ENCODE results near the gene GNB4.

The GNB4 gene

DNA sequence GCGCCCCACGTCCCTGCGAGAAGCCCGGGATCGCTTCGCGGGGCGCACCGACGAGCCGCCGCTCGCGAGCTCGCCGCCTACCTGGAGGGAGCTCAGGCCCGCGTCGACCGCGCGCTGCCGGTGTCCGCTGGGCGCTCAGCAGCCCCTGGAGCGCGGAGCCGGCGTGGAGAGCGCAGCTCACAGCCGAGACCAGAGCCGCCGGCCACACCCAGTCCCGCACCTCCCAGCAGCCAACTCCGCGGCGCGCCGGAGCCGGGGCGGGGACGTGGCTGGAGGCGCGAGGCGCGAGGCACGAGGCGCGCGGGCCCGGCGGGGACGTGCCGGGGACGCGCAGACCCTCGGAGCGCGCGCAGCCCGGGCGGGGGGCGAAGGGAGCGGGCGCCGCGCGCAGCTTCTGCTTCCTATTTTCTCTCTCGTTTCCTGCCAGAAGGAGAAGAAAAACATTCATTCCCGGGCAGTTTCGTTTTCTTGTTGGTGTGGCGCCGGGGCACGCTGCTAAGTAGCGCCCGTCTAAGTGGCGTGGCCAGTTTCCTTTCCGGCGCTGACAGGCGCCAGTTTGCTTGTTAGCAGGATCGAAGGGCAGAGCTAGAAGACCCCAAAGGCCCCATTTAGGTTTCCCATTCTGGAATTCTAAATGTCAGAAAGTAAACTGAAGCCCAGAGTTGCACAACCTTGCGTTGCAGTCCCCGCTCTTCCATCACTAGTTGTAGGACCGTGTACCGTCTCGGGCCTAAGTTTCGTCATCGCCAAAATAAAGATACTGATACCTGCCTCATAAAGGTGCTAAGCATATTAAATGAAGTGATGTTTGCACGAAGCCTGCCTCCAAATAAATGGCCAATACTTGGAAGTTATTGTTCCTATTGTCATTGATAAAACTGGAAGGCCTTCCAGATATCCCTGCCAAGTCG lies at the start of gene GNB4:
TSS of gene GNB4 (minus strand) at position 206 of the 911 bp plus-strand sequence. CDS start 25,270 bp downstream, outside the sequence.
- peak; percentile 75 for DNase-seq

DNA sequence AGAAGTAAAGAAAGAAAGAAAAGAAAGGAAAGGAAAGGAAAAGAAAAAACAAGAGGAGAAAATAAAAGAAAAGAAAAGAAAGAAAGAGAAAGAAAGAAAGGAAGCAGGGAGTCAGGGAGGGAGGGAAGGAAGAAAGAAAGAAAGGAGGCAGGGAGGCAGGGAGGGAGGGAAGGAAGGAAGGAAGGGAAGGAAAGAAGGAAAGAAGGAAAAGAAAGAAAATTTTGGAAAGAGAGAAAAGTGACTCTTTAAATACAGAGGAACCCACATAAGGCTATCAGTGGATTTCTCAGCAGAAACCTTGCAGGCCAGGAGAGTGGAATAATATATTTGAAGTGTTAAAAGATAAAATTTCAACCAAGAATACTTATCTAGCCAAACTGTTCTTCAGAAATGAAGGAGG lies 44.2 kb upstream of the GNB4 start:
- no peak for DNase-seq

DNA sequence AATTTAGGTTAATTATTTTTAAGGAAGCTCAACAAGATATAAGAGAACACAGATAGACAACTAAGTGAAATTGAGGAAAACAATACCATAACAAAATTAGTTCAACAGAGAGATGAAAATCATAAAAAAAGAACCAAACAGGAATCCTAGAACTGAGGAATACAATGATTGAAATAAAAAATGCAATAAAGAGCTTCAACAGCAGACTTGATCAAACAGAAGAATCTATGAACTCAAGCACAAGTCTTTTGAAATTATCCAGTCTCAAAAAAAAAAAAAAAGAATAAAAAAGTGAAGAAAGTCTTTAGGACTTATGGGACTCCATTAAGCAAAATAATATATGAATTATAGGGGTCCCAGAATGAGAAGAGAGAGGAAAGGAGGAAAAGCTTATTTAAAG lies 42.0 kb upstream of the GNB4 start:
- DNase-seq: no peak

DNA sequence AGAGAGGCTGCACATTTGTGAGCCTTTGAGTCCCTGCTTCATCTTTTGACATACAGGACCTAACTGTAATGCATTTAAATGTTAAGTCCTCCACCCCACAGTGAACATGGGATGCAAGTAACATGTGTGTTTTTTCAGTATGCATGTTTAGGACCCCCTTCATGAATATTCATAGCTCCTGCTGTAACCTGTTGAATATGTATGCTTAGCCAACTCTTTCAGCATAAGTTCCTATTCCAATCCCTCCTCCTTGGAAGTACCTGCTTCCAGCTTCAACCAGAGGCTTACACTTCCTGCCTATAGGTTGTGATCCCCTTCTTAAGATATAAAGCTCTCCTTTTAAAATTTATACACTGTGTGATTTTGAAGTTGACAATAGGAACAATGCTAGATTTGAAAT lies 36.9 kb upstream of the GNB4 start:
- DNase-seq: no peak

DNA sequence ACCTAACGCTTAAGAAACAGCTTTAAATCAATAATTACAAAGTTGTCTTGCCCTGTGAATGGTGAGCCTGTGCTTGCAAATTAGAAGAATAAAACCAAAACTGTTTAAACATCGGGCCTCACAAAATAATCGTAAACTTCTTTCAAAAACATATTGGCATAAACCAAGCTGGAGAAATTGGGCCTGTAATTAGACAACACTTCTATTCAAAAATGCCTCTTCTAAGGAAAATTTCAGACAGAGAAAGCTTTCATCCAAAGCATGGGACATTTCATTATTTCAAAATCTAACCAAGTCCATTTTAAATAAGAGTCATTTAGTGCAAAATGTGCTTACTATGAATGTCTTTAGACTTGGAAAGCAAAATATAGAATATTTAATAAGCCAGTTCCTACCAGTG lies 35.5 kb upstream of the GNB4 start:
- DNase-seq: no peak

- no peak for DNase-seq
Observed at GRCh38 chr3:179482857-179483256, 31.6 kb upstream of the GNB4 start.

GRCh38 chr3:179476215-179476614 lies 24.9 kb upstream of the GNB4 start:
- DNase-seq: no peak

DNA sequence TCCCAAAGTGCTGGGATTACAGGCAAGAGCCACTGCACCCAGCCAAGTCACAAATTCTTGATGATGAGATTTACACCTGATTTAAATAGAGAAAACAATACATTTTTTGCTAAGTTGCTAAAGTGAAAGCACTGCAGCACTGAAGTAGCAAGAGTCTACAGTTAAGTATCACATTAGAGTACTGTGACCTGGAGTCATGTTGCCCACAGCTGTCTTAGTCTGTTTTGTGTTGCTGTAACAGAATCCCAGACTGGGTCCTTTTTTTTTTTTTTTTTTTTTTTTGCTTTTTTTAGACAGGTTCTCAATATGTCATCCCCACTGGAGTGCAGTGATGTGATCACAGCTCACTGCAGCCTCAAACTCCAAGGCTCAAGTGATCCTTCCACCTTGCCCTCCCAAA lies 23.2 kb upstream of the GNB4 start:
- no peak for DNase-seq

DNA sequence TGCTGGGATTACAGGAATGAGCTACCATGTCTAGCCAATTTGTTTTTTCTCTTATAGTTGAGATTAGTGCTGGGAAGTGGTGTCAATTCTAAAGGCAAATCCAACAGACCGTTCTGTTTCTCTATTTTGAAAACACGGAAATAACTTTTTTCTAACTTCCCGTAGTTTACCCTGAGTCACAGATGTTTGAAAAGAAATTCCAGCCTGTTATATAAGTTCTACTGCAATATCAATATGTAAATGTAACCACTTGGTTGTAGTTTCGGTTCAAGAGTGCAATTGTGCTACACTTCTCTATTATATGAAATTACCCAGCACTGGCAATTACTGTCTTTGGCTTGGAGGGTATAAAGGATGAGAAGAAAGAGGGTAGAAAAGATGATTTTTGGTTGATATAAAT lies 22.3 kb upstream of the GNB4 start:
- DNase-seq: no peak

DNA sequence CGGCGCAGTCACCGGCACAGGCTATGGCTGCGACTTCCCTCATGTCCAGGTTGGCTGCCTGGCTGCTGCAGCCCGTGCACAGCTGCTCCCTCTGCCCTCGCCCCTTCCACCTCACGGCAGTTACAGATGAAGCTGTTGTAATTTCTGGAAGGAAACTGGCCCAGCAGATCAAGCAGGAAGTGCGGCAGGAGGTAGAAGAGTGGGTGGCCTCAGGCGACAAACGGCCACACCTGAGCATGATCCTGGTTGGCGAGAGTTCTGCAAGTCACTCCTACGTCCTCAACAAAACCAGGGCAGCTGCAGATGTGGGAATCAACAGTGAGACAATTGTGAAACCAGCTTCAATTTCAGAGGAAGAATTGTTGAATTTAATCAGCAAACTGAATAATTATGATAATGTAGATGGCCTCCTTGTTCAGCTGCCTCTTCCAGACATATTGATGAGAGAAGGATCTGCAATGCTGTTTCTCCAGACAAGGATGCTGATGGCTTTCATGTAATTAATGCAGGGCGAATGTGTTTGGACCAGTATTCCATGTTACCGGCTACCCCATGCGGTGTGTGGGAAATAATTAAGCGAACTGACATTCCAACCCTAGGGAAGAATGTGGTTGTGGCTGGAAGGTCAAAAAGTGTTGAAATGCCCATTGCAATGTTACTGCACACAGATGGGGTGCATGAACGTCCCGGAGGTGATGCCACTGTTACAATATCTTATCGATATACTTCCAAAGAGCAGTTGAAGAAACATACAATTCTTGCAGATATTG lies 13.2 kb upstream of the GNB4 start:
- no peak for DNase-seq

DNA sequence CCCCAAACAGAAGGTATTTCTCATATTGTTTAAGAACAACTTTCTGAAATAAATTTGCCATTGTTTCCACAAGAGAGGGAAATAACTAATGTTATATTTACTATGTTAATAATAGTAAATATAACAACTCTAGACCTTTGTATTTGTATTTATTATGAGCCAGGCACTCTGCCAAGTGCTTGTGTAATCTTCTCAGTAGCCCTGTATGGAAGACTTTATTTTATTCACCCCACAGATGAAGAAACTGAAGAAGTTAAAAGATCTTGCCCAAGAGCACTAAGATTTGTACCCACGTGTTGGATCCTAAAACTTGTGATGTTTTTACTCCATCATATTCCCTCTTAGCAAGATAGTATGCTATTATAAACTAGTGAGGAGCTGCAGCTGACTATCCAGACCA lies 12.0 kb upstream of the GNB4 start:
- no peak for DNase-seq

DNA sequence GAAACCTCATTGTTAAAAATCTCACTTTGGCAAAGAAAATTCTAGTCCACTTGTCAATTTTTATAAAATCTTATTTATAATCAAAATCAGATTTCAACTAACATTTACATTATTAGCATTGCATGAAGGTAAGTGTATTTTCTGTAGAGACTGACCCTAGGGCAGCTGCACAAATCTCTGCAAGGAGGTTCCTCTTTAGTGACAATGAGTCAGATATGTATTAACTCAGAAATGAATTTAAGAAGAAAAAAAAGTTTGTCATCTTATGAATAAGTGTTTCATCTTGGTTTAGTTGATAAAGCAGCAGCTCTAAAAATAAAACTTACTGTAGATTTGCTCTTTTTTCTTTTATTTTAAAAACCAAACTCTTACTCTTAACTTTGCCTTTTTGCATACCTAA lies 9.0 kb upstream of the GNB4 start:
- DNase-seq: no peak

DNA sequence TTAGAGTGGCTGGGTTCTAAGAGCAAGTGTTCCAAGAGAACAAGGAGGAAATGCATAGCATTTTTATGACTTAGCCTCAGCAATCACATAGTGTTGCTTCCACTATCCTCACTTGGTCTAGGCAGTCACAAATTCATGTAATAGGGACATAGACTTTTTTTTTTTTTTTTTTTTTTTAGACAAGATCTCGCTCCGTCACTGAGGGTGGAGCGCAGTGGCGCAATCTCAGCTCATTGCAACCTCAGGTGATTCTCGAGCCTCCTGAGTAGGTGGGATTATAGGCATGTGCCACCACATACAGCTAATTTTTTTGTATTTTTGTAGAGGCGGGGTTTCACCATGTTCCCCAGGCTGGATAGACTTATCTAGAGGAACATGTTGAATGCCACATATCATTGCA lies 4.7 kb upstream of the GNB4 start:
- DNase-seq: no peak

DNA sequence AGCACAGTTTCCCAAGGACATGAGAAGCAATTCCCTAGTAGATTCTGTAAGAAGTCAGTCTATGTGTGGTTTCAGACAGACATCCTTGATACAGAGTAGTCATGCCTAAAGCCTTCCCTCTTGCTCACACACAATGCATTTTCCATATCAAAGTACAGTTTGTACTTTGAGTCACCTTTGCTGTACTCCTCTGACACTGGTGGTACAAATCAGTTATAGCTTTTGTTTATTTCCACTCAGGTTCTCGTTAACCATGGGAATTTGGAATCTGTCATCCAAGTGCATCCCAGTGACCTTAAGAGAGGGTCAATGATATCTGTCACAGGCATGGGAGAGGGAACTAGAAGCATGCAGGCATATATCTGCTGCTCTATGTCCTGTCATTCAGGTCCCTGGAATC lies 3.6 kb upstream of the GNB4 start:
- no peak for DNase-seq

- DNase-seq: no peak
Observed at GRCh38 chr3:179453967-179454366, 2.7 kb upstream of the GNB4 start.

DNA sequence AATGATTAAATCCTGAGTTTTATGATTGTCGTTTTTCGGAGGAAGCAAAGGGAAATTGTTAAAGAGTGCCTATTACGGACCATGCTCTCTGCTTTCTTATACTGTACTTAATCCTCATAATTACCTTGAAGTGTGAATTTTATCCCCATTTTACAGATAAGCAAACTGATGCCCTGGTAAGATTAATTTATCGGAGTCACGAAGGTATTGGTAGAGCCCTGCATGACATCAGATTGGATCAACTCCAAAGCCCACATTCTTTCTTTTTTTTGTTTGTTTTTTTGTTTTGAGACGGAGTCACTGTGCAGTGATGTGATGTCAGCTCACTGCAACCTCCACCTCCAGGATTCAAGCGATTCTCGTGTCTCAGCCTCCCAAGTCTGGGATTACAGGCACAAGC lies 1.6 kb upstream of the GNB4 start:
- no peak for DNase-seq

GRCh38 chr3:179452176-179452564 lies 900 bp upstream of the GNB4 start:
- no peak for DNase-seq

- DNase-seq: no peak
Observed at GRCh38 chr3:179450901-179451264, 387 bp downstream of the GNB4 start.

DNA sequence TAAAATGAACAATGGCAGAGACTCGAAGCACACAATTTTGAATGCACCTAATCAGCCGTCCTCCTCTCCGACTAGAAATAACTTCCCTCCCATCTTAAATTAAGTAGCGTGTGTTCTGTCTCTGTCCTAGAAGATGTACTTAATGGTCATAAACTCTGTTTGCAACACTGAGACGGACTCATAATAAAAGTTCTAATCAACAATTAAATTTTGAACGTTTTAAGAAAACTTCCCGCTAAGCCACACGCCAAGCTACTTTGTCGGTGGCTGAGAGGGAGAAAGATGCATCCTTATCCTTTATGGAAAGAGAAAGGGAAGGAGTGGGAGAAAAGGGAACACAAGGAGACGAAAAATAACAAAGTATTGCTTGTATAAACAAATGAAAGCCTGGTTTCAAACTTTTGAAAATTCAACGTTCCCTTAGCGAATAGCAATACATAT lies 989 bp downstream of the GNB4 start:
- no peak for DNase-seq

- DNase-seq: no peak
Observed at GRCh38 chr3:179449636-179450035, 1.6 kb downstream of the GNB4 start.

GRCh38 chr3:179447251-179447650 lies 4.0 kb downstream of the GNB4 start:
- DNase-seq: no peak

DNA sequence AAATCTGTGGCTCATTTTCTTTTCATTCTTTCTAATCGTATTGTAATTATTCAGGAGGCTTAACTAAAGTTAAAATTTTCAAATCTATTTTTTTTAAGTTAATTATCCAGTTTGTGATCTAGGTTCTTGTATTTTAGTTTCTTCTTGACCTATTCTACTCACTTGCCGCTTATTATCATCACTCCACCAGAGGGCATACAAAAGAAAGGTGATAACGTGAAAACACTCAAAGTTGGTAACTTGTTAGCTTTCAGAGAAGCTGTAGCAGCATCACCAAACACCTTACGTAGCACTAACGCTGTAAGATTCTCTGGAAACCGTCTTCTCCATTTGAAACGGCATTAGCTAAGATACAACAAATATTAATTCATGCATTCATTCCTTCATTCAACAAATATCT lies 4.8 kb downstream of the GNB4 start:
- DNase-seq: no peak

DNA sequence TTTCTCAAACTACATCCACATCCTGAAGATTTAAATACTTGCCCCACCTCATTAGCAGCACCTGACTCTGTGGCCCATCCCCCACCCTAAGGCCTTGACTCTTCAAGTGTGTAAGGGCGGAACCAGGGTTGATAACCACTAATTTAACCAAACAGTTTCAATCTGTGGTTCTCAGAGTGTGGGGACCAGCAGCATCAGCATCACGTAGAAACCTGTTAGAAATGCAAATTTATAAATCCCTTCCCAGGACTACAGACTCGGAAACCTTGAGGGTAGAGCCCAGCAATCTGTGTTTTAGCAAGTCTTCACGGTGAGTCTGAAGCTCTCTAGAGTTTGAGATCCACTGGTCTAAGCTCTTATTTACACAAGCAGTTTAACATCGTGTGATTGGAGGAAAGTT lies 12.4 kb downstream of the GNB4 start:
- DNase-seq: no peak

- DNase-seq: no peak
Observed at GRCh38 chr3:179436517-179436916, 14.8 kb downstream of the GNB4 start.

Data from DMS79 treated with DMSO at 0.1 percent for 48 hours (cell line).